Measurements from ENCODE around the gene PTCH1. TPM values are rescaled to one million over a fixed set of nuclear protein-coding genes. Genes with fewer than 3 reads are reported as not detected.

PTCH1 gene
- total RNA-seq, 2 experiments from 2014 or later = 5.4 to 7.3 TPM

DNA sequence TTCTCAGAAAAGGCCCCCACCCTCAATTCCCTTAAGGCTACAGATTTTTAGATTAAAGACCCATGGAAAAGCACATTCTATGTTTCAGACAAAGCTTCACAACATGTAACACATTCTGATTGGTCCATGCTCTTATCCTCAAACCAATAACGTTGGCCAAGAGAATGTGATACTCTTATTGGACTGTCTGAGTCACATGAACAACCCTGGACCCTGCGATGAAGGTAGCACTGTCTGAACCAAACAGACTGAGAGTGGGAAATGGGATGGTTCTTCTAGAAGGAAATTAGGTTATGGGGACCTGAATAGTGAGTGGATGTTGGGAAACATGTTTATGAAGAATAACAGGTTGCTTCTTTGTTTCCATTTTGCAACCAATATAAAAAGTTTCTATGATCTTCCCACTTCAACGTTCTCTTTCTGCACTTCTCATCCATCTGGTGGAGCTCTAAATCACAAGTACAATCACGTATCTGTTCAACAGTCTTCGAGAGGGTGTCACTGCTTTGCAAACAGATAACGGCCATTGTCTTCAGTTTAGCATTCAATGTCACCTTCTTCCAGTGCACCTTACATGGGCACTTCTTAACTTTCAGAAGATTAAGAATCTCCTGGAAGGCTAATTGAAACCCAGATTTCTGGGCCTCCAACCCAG is 81.6 kb downstream of the PTCH1 start:
- no peaks in the 10 kb centered on the region for H3K27me3 Mint-ChIP-seq
- no peak for DNase-seq
- H3K4me1 Mint-ChIP-seq (ENCODE audit: low read depth) = peaks cover 2% of the 10 kb centered on the region
- intact Hi-C loops (cut with micrococcal nuclease) = no loop called here
- TF ChIP-seq, protein P1, sequence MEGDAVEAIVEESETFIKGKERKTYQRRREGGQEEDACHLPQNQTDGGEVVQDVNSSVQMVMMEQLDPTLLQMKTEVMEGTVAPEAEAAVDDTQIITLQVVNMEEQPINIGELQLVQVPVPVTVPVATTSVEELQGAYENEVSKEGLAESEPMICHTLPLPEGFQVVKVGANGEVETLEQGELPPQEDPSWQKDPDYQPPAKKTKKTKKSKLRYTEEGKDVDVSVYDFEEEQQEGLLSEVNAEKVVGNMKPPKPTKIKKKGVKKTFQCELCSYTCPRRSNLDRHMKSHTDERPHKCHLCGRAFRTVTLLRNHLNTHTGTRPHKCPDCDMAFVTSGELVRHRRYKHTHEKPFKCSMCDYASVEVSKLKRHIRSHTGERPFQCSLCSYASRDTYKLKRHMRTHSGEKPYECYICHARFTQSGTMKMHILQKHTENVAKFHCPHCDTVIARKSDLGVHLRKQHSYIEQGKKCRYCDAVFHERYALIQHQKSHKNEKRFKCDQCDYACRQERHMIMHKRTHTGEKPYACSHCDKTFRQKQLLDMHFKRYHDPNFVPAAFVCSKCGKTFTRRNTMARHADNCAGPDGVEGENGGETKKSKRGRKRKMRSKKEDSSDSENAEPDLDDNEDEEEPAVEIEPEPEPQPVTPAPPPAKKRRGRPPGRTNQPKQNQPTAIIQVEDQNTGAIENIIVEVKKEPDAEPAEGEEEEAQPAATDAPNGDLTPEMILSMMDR (IDR thresholded peaks at IDR 0.05) = no peak
- ChIA-PET POLR2A (no interaction called here), CTCF (no interaction called here)
- ATAC-seq = no peak
- no peak overlapping the region for H3K27ac Mint-ChIP-seq
- no peak overlapping the region for H3K4me3 Mint-ChIP-seq
- peaks cover 4% of the 10 kb centered on the region for H3K9me3 Mint-ChIP-seq
- no peaks in the 10 kb centered on the region for H3K36me3 Mint-ChIP-seq (ENCODE audit: low read depth)

DNA sequence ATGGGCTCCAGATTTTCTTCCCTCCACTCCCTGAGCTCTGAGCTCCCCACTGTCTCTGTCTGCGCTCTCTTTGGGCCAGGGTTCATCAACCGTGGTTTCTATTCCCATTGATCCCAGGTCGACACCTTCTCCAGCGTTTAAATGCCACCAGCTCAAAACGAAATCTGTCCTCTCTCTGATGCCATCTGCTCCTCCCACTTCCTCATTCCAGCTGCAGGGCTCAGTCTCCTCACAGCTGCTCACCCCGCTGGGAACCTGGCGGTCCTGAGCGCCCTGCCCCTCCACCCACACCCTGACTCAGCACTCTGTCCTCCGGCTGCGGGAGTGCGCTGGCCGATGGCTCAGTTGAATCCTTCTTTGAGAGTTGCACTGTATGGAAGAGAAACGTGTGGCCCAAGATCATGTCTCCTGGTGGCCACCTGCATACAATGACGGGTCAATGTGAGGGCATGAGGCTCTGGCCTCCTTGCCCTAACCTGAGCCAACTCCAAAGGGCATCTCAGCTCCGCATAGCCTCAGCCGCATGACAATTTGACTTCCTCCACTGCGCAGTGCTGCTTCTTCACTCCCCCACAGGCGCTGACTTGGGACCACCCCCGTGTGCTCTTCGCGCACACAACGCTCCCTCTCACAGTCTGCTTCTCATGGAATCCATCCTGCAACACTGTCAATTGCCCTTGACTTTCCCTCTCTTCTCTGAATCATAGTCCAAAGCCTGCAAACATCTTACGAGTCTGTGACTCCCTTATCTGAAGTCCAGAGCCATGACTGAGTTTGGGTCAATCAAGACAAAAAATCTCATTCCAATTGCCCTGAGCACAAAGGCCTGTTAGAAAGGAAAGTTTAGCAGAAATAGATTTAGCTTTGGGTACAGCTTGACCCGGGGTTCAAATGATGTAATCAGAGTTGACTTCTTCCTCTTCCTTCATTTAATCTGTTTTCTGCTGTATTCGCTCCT is 82.4 kb downstream of the PTCH1 start:
- no peak overlapping the region for H3K27ac Mint-ChIP-seq
- no peaks in the 10 kb centered on the region for H3K36me3 Mint-ChIP-seq (ENCODE audit: low read depth)
- ChIA-PET CTCF (no interaction called here), POLR2A (no interaction called here)
- TF ChIP-seq, protein P1 (IDR thresholded peaks at IDR 0.05) = no peak
- H3K9me3 Mint-ChIP-seq = peaks cover 11% of the 10 kb centered on the region
- intact Hi-C loops (cut with micrococcal nuclease) = no loop called here
- peaks cover 2% of the 10 kb centered on the region for H3K4me1 Mint-ChIP-seq (ENCODE audit: low read depth)
- DNase-seq (no peak), ATAC-seq (no peak)
- no peaks in the 10 kb centered on the region for H3K27me3 Mint-ChIP-seq
- no peak overlapping the region for H3K4me3 Mint-ChIP-seq

- Mint-ChIP-seq H3K36me3 (ENCODE audit: low read depth) (no peaks in the 10 kb centered on the region), H3K4me3 (no peak overlapping the region), H3K4me1 (ENCODE audit: low read depth) (peaks cover 2% of the 10 kb centered on the region), H3K27ac (no peak overlapping the region), H3K9me3 (peaks cover 11% of the 10 kb centered on the region), H3K27me3 (no peaks in the 10 kb centered on the region)
- DNase-seq (no peak), ATAC-seq (no peak)
- ChIA-PET POLR2A (no interaction called here), CTCF (no interaction called here)
- TF ChIP-seq, protein P1 (IDR thresholded peaks at IDR 0.05) = no peak
- intact Hi-C loops (cut with micrococcal nuclease) = no loop called here
Measured at GRCh38 chr9:95433096-95433819, 83.5 kb downstream of the PTCH1 start.

DNA sequence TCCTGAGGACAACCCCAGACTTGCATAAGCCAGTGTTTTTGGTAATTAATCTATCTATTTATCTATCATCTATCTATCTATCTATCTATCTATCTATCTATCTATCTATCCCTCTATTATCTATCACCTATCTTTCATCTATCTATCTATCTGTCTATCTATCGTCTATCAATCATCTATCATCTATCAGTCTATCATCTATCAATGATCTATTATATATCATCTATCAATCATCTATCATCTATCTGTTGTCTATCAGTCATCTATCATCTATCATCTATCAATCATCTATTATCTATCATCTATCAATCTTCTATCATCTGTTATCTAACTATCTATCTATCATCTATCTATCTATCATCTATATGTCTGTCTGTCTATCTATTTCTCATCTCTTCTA is 85.5 kb downstream of the PTCH1 start:
- no peaks in the 10 kb centered on the region for H3K27me3 Mint-ChIP-seq
- DNase-seq (no peak), ATAC-seq (no peak)
- ChIA-PET CTCF (no interaction called here), POLR2A (no interaction called here)
- H3K9me3 Mint-ChIP-seq = peaks cover 12% of the 10 kb centered on the region
- no peak overlapping the region for H3K27ac Mint-ChIP-seq
- TF ChIP-seq, protein P1 (IDR thresholded peaks at IDR 0.05) = no peak
- intact Hi-C loops (cut with micrococcal nuclease) = no loop called here
- no peaks in the 10 kb centered on the region for H3K36me3 Mint-ChIP-seq (ENCODE audit: low read depth)
- peaks cover 5% of the 10 kb centered on the region for H3K4me1 Mint-ChIP-seq (ENCODE audit: low read depth)
- H3K4me3 Mint-ChIP-seq = no peak overlapping the region

Measured in activated CD8-positive, alpha-beta T cell treated with anti-CD3 and anti-CD28 coated beads for 36 hours (primary cell).